Kidney capillary endothelial cell (primary cell): ENCODE data around the gene ZAP70.
A peak's percentile ranks its signal among the peaks of the same experiment; 100 is the strongest.

Experiments
- DNase-seq: peaks from one replicate; pipeline ENCODE4 v3.0.0-alpha.2; 2018; ENCODE audit warnings: low spot score

Gene ZAP70

DNA sequence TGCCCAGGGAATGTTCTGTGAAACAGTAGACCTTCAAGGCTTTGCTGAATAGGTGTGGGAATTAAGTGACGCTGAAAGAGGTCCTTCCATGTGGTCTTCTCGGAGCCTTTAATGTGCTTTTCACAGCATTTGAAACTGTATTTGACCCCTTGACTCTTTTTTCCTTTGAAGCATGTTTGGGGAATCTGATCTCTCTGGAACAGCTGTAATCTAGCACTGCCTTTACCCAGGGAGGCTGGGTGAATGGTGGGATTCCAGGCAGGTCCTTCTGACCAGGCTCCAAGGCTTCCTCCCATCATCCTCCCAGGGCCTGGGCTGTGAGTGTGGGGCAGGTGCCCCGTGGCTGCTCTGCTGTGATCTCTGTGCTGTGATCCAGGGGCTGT is 4.2 kb downstream of the ZAP70 start:
- no peak for DNase-seq

DNA sequence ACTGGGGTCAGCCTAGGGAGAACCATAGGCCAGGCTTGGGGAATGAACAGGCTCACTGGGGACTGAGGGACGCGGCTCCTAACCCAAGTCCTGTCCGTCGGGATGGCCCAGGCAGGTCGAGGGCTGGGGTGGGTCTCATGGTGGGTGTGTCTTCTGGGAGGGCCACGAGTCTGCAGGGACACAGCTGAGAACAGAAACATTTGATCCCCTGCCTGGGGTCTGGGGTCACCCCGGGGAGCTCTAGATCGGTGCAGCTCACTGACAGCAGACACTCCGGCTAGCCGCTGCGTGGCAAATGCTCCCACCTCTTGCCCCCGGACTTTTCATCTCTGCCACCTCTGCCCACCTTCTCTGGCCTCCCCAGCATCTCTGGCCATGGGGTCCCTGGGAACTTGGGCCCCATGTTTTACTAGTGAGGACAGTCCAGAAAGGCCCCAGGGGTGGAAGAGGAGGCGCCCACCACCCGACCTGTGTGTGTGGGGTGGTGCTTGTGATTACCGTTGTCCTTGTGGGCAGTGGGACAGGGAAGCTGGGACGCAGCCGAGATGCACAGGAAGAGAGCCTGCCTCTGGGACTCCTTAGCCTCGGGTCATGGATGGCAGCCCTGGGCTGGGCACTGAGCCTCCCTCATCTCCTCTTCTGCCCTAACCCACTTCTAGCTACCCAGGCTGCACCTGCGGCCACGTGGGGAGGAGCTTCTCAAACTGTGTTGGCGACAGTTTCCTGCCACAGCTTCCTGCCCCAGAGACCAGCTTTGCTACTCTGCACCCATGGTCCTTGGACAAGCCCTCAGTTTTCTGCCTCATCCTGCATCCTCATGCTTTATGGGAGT is 4.9 kb downstream of the ZAP70 start:
- no peak for DNase-seq

DNA sequence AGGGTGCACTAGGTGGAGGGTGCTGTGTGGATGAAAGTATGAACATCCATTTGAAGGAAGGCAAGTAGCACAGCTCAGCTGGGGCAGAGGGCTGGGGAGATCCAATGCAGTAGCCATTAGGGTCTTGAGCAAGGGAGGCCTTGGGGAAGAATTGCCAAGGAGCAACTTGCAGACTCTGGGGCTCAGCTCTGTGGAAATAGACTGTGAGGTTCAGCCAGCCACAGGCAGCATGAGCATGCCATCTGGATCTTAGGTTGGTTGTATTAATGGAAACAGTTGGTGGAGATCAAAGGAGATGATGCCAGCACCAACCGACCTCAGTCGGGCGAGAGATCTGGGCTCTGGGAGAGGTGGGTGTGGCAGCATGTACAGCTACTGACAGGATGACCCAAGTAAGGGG is 5.6 kb downstream of the ZAP70 start:
- DNase-seq = no peak

DNA sequence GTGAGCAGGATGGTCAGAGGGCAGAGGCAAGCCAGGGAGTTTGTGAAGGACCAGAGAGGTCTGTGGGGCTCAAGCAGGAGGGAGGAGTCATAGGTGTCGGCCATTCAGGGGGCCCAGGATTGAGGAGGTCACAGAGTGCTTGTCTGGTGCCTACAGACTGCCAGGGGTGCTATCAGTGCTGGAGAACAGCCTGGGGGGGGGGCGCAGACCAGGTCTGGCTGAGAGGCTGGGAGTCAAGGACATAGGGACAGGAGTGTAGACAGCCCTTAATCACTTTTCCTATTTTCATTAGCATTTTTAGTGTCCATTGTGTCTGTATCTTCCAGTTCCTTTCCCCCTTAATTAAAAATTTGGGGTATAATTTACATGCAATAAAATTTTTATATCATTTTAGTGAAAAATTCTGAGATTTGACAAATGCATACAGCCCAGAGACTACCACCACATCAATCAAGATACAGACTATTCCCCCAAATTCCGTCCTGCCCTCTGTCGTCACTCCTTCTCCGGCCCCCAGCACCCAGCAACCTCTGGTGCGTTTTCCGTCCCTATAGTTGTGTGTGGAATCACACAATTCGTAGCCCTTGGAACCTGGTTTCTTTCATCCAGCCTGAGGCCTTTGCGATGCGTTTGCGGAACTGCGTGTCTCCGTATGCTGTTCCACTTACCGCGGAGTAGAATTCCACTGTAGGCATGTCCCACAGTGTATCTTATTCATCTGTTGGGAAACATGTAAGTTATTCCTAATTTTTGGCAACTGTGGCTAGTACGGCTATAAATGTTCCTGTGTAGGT is 6.2 kb downstream of the ZAP70 start:
- no peak for DNase-seq

DNA sequence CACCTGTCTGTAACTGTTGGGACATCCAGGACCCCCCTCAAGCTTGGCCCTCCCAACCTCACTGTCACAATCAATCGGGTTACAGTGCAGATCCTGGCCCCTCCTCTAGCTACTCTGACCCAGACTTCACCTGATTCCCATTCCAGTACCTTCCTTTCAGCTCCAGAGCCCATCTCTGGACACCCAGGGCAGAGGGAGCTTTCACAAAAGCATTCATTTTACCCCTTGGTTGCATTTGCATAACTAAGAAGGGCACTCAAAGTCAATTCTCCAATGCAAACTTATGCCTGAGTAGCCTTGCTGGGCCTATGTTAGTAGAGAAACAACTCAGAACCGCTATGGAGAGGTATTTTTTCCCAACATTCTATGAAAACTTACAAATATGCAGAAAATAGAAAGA is 7.4 kb downstream of the ZAP70 start:
- DNase-seq = no peak

DNA sequence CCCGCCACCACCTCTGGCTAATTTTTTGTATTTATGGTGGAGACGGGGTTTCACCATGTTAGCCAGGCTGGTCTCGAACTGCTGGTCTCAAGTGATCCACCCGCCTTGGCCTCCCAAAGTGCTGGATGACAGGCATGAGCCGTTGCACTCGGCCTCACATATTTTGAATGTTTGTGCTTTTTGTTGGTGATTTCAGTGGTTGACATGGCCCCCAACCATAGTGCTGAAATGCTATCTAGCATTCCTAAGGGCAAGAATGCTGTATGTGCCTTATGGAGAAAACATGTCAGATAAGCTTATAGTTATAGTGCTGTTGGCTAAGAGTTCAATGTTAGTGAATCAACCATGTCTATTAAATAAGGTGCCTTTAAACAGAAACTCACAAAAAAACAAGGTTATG is 8.9 kb downstream of the ZAP70 start:
- no peak for DNase-seq

DNA sequence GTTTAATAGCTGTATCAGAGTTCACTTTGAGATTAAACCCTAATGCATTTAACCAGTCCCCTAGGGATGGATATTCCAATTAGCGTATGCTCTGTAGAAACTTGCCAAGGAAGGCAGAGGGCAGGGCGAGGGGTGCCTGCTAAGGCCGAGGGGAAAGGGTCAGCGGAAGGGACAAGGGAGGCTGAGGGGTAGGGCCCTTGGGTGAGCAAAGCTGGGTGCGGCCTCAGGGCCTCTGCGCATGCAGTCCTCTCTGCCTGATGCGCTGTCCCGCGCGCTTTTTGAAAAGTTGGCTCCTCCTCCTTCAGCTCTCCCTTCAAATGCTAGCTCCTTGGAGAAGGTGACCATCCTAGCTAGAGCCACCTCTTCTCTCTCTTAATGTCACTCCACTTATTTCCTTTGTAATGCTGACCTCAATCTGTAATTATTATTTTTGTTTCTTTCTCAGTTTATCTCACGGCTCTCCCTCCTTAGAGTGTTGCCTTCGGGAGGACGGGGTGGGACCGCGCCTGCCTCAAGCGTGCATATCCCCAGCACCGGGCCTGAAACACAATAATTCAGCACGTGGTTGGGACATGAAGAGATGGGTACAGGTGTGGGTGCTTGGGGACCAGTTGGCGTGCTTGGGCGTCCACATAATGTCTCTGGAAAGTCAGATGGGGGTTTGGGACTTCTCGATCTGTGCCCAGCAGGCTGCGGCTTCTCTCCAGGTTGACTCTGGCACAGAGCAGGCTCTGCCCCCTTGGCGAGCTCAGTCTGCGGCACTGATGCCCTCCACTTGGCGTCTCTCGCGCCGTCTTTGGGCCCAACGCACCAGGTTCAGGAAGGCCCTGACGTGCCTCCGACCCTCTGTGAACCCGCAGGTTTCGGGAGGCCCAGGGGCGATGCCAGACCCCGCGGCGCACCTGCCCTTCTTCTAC is 10.0 kb downstream of the ZAP70 start:
- DNase-seq = no peak

DNA sequence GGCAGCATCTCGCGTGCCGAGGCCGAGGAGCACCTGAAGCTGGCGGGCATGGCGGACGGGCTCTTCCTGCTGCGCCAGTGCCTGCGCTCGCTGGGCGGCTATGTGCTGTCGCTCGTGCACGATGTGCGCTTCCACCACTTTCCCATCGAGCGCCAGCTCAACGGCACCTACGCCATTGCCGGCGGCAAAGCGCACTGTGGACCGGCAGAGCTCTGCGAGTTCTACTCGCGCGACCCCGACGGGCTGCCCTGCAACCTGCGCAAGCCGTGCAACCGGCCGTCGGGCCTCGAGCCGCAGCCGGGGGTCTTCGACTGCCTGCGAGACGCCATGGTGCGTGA is 10.7 kb downstream of the ZAP70 start:
- no peak for DNase-seq

DNA sequence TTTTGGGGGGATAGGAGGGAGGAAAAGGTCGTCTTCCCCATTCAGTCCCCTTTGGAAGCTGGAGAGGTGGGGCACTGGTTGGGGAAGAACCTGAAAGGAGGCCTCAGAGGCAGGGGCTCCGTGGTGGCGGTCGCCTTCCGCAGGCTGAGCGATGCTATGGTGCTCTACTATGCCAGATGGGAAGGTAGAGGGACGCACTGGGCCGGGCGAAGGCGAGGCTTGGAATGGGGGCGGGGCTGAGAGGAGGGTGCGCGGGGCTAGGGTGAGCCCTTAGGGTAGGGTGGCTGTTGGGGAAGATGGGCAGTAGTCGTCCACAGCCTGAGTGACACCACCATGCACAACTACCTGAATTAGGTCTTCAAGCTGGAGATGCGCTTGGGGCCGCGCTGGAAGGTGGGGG is 11.1 kb downstream of the ZAP70 start:
- DNase-seq = no peak

DNA sequence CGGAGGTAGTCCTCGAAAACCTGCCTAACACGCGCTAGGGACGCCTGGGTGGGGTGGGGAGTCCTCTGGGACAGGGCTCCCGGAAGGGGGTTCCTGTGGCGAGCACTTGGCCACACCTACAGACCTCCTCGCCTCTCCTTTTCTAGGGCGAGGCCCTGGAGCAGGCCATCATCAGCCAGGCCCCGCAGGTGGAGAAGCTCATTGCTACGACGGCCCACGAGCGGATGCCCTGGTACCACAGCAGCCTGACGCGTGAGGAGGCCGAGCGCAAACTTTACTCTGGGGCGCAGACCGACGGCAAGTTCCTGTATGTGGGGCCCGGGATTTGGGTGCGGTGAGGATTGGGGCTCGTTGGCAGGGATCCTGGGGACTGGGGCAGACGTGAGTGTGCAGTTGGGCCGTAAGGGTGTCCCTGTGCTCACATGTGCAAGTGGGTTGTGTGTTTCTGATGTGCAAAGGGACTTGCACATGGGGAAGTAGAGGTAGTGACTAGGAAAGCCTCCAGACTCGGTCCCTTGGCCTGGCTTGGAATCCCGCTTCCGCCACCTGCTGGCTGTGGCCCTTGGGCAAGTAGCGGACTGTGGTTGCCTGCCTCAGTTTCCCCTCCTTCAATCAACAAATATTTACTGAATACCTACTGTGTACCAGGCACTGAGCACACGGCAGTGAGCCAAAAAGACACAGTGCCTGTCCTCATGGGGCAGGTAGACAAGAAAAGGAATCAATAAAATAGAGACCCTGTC is 11.7 kb downstream of the ZAP70 start:
- DNase-seq = no peak

DNA sequence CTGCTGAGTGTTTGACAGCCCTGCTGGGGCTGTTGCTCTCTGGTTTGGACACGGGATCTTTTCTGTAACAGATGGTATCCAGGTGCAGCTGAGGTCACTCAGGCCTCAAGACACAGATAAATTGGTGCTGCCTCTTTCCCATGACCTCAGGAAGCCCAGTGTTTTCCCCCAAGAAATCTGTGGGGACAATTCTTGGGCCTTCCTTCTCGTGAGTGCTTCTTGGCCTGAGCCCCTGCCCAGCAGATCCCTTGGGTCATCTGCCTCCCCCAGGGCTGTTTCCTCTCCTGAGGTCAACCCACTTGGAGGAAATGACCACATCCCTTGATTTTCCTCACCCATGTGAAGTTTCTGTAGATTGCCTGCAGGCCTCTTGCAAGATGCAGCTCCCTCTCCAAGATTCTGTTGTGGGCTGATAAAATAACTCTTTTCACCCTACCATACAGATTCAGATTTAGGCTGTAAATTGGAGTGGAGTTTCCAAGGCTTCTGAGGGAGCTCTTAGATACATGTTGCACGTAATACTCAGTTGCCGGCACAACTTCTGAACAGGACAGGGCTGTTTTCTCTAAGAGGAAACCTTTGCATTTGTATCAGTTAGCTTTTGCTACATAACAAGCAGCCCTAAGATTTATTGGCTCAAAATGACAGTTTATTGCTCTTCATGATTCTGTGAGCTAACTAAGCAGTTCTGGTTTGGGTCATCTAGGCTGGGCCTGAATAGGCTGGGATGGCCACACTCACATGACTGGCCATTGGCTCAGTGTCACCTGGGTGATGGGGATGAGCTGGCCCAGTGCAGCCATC is 13.1 kb downstream of the ZAP70 start:
- peak; percentile 21 for DNase-seq

DNA sequence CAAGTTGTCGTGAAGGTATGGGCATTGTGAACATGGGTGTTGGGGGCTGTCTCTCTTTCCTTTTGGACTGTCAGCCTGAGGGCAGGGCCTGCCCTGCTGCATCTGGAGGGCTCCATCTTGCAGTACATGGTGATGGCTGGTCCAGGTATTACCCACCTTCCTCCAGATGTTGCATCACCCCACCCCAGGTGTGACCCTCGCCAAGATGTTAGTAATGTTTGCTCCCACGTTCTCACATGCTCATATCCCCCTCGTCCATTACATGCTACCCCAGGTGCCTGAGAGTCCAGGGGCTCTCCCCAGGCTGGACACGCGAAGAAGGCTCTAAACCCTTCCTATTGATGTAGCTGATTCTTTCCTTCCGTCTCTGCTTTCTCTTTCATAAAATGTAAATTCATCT is 13.9 kb downstream of the ZAP70 start:
- no peak for DNase-seq

DNA sequence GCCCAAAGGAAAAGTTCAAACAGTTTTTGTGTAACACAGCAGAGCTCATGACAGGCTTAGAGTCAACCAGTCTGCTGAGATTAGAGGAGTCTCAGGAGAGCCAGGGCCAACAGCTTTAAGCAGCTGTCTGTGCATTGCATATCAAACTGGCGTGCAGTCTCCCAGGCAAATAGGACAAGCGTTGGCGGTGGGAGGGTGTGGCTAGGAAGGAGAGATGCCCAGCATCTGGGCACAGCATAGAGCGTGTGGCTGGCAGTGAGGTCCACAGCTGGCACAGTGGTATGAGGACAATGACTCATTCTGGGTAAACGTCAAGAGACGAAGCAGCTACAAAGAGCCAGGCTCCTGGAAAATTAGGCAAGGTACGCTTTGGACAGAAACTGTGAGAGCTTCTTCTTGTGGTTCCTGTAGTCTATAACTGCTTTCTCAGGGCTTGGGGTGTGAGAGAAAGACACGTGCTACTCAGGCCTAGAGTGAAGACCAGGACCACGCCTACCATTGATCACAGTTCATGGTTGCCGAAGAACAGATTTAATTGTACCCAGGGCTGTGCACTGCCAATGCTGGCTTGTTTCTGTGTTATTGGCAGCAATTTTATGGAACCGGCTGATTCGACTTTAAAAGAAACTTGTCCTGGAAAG is 14.8 kb downstream of the ZAP70 start:
- DNase-seq = no peak

DNA sequence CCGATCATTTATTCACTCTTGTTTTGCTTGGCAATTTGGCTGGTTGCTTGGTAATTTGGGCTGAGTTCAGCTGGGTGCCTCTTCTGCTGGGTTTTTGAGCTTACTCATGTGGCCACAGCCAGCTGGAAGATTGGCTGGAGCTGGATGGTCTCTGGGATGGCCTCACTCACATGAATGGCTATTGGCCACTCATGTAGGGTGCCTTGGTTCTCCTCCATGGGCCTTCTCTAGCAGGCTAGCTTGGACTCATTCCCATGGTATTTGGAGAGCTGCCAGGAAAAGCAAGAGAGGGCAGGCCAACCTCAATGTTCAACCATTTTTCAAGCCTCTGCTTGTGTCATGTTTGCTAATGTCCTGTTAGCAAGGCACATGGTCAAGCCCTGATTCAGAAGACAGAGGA is 16.9 kb downstream of the ZAP70 start:
- DNase-seq = no peak

DNA sequence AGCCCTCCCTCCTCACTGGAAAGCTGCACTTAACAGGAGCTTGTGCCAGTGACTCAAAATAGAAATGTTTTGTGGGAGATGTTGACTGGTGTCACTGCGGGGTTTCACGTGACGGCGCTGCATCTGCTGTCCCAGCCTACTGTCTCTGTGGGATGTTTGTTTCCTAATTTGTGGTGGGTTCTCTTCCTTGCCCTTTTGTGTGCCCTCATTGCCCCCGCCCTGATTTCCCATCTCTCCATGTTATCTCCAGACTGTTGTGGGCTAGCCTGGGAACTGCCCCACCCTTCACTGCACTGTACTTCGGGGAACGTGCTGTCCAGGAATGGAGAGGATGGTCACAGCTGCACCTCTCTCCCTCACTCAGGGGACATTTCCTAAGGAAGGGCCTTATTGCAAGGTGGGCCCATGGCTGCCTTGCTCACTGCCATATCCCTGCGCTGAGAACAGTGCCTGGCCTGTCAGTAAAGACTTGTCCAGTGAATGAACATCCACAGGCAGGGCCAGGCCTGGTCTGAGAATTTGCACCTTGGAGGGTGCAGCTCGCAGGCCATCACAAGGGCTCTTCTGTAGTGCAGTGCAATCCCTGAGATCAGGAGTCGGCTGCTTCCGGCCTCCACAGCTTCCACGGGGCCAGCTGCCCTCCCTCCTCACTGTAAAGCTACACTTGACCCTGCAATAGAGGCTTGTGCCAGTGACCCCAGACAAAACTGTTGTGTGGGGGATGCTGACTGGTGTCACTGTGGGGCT is 18.1 kb downstream of the ZAP70 start:
- no peak for DNase-seq

DNA sequence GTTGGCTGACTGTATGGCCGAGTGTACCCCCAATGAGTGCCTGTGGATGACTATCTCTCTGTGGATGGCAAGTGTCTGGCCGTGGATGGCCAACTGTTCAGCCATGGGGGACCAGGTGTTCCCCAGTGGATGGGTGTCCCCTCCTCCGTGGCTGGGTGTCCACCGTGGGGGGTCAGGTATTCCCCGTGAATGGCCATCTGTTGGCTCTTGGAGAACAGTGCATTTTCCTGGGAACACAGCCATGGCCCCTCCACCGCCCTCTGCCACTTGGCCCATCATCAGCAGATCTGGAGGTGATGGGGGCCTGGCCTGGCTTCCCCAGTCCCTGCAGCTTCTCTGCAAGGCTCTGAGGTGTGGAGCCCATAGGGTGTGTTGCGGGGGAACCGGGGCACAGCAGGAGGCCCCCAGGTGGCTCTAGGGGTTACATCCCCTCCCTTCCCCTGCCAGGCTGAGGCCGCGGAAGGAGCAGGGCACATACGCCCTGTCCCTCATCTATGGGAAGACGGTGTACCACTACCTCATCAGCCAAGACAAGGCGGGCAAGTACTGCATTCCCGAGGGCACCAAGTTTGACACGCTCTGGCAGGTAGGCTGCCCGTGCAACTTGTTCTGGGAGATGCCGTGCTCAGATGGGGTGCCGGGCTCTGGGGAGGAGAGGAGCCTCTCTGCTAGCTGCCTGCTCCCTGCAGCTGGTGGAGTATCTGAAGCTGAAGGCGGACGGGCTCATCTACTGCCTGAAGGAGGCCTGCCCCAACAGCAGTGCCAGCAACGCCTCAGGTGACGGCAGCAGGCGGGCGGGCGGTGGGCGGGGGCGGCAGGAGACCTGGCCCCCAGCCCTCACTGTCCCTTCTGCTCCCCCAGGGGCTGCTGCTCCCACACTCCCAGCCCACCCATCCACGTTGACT is 19.3 kb downstream of the ZAP70 start:
- DNase-seq = no peak

DNA sequence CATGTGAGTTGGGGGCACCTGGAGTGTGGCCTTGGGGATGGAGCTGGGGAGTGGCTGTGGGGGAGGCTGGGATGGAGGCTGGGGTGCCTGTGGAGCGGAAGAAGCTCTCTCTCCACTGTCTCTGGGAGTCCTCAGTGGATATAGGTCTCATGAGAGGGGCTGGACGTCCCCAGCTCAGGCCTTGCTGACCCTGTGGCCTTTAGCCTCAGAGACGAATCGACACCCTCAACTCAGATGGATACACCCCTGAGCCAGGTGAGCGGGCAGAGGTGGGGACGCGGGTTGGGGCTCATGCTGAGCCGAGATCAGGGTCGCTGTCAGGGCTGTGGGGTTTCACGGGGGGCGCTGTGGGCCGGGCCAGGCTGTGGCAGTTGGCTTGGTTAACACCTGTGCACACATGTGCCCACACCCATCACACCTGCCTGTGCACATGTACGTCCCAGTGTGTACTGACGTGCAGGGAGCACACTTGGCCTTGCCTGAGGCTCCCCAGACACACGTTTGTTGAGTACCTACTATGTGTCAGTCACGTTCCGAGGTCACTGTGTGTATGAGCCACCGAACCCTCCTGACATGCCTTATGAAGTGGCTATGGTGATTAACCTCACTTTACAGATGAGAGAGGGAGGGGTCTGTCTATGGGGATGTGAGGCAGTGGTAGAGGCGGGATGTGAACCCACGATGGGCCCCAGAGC is 20.1 kb downstream of the ZAP70 start:
- no peak for DNase-seq
